ENCODE results near the gene MS4A6E.

Gene MS4A6E

DNA sequence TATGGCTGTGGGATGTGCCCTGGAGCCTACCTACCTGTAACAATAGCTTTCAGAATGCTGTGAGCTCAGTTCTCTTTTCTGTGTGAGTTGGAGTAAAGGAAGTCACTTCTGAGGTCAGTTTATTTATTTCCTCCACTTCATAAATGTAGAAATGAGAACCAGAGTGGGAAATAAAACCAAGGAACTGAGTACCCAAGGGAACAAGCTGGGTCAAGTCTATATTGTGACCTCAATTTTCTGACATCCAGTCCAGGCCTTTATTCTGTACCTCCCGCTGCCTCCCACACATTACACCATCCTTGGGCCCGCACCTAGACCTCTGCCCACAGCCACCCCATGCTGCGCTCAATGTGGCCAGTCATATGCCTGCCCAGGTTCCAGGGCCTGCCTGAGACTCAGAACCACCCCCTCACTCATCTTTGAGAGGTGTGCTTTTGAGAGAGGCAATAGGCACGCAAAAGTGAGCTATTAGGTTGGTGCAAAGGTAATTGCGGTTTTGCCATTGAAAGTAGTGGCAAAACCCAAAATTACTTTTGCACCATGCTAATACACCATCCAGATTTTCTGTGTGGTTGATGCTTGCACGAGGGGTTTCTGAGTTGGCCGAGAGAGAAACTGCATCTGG, 9.8 kb downstream of the MS4A6E start:
- no peak overlapping the region for H3K4me3 ChIP-seq (replicated peaks; ENCODE audit: low read depth, low read length)
- DNase-seq (ENCODE audit: low read depth), result no peak
- TF ChIP-seq, protein P1, sequence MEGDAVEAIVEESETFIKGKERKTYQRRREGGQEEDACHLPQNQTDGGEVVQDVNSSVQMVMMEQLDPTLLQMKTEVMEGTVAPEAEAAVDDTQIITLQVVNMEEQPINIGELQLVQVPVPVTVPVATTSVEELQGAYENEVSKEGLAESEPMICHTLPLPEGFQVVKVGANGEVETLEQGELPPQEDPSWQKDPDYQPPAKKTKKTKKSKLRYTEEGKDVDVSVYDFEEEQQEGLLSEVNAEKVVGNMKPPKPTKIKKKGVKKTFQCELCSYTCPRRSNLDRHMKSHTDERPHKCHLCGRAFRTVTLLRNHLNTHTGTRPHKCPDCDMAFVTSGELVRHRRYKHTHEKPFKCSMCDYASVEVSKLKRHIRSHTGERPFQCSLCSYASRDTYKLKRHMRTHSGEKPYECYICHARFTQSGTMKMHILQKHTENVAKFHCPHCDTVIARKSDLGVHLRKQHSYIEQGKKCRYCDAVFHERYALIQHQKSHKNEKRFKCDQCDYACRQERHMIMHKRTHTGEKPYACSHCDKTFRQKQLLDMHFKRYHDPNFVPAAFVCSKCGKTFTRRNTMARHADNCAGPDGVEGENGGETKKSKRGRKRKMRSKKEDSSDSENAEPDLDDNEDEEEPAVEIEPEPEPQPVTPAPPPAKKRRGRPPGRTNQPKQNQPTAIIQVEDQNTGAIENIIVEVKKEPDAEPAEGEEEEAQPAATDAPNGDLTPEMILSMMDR (IDR thresholded peaks at IDR 0.05; ENCODE audit: low read length, missing control alignments), result no peak

DNA sequence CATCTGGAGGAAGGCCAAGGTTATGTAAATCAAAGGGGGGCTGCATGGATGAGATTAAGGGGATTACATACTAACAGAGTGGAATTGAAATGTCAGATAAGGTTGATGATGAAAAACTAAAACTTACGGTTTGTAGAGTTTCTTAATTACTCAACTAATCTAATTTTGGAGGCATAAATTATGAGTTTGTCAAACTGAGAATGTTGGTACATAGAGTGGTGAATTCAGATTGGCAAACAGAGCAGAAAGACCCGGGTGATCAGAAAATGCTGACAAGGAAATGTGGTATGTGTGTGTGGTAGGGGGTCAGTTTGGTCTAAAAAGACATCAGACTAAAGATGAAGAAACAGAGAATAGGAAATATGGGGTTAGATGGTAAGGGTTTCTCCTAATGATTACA, 11.0 kb downstream of the MS4A6E start:
- TF ChIP-seq, protein P1 (IDR thresholded peaks at IDR 0.05; ENCODE audit: low read length, missing control alignments), result no peak
- no peak for DNase-seq (ENCODE audit: low read depth)
- no peak overlapping the region for H3K4me3 ChIP-seq (replicated peaks; ENCODE audit: low read depth, low read length)

DNA sequence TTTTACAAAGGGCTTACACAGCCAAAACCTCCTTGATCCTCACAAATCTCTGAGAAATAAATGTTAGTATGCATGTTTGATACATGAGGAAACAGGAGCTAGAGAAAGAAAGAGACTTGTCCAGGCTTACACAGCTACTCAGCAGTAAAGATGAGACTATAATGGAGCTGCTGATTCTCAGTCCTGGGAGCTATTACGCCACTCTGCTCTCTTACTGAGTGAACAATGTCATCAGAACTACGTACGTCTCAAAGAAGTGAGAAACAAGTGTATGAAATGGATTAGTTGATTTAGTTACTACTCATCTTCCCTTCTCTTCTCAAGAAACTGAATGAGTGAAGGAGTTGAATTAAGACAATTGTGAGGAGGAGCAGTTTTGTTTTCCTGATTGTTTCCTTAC, 12.3 kb downstream of the MS4A6E start:
- no peak for DNase-seq (ENCODE audit: low read depth)
- no peak overlapping the region for H3K4me3 ChIP-seq (replicated peaks; ENCODE audit: low read depth, low read length)
- TF ChIP-seq, protein P1 (IDR thresholded peaks at IDR 0.05; ENCODE audit: low read length, missing control alignments), result no peak

DNA sequence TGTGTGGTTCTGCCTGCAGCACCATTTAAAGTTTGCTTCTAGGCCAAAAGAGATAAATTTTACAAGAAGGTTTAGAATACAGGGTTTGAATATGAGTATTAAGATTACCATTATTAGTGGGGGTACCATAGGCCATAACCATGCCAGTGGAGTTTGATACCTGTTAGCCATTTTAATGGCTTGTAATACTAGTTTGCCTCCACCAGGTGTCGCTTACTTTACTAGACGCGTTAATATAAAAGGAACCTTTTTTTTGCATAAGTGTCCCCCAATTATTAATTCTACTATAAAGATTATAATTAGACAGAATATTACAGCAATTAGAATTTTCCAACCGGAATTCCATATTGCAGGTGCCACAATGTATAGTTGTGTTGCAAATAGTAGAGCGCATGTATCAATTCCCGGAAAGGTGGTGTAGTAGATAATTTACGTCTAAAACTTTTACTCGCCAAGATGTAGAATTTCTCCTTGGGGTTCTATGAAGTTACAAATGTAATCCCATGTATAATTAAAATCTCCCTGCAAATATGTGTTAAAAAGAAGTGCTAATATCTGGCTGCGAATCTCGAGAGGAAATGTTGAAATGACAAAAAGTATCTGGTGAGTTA, 16.1 kb downstream of the MS4A6E start:
- peak; percentile 4 for DNase-seq (ENCODE audit: low read depth)
- no peak overlapping the region for H3K4me3 ChIP-seq (replicated peaks; ENCODE audit: low read depth, low read length)
- TF ChIP-seq, protein P1 (IDR thresholded peaks at IDR 0.05; ENCODE audit: low read length, missing control alignments), result peak; percentile 38

DNA sequence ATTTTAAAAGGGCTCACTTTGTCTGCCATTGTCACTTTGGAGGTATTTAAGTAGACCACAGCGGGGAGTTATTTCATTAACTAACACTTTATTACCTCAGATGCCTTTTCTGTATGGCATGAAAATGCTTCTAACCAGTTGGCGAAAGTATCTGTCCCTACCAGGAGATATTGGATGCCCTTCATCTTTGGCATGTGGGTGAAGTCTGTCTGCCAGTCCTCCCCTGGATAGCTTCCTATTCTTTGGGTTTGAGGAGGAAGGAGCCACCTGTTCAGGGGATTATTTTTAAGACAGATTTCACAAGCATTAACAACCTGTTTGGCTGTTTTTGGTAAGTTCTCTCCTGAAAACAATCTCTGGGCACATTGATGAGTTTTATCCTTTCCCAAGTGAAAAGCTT, 17.1 kb downstream of the MS4A6E start:
- TF ChIP-seq, protein P1 (IDR thresholded peaks at IDR 0.05; ENCODE audit: low read length, missing control alignments), result no peak
- H3K4me3 ChIP-seq (replicated peaks; ENCODE audit: low read depth, low read length), result no peak overlapping the region
- DNase-seq (ENCODE audit: low read depth), result no peak

DNA sequence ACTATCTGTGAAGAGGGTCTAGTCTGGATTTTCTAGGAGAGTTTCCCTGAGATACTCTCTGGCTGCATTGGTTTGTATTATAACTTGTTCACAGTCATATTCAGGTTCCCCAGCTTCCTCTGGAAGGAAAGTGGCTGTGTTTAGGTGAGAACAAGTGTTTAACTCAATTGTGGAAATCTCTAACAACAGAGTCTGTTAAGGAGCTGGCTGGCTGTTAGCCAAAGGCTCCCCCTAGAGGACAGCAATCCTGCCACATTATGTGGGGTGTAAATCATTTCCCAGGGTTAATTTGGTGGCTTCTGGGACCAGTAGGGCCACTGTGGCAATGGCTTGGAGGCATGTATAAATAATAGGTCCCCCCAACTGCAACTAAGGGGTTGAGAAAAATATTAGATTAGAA, 18.4 kb downstream of the MS4A6E start:
- TF ChIP-seq, protein P1 (IDR thresholded peaks at IDR 0.05; ENCODE audit: low read length, missing control alignments), result peak; percentile 4
- DNase-seq (ENCODE audit: low read depth), result no peak
- no peak overlapping the region for H3K4me3 ChIP-seq (replicated peaks; ENCODE audit: low read depth, low read length)
